CD4-positive, alpha-beta T cell treated with Interferon alpha-2 for 1 hour (primary cell): ENCODE data around the gene PCDH19.

Source experiments
- DNase-seq, 2 donors: peaks; one replicate each; pipeline ENCODE4 v3.0.0-alpha.2; 2020 to 2022

PCDH19 gene

GRCh38 chrX:100395781-100396180 is 14.3 kb downstream of the PCDH19 start:
- DNase-seq, result no peak

GRCh38 chrX:100381619-100382018 is 28.5 kb downstream of the PCDH19 start:
- DNase-seq, result no peak

- DNase-seq, result no peak
Observed at GRCh38 chrX:100379388-100379986, 30.6 kb downstream of the PCDH19 start.

- DNase-seq, result no peak
Observed at GRCh38 chrX:100377826-100378225, 32.2 kb downstream of the PCDH19 start.

GRCh38 chrX:100376576-100376975 is 33.5 kb downstream of the PCDH19 start:
- DNase-seq, result no peak

- DNase-seq, result no peak
Observed at GRCh38 chrX:100373673-100374072, 36.4 kb downstream of the PCDH19 start.

GRCh38 chrX:100368167-100368566 is 41.9 kb downstream of the PCDH19 start:
- no peak for DNase-seq

GRCh38 chrX:100363896-100364295 is 46.2 kb downstream of the PCDH19 start:
- DNase-seq, result no peak

GRCh38 chrX:100358766-100359165 is 51.3 kb downstream of the PCDH19 start:
- DNase-seq, result no peak

GRCh38 chrX:100356351-100356896 is 53.6 kb downstream of the PCDH19 start:
- DNase-seq, result no peak

- DNase-seq, result no peak
Observed at GRCh38 chrX:100355680-100356079, 54.4 kb downstream of the PCDH19 start.

GRCh38 chrX:100353326-100353725 is 56.7 kb downstream of the PCDH19 start:
- DNase-seq, result no peak

GRCh38 chrX:100350704-100351489 is 59.2 kb downstream of the PCDH19 start:
- no peak for DNase-seq

- DNase-seq, result no peak
Observed at GRCh38 chrX:100349391-100349790, 60.7 kb downstream of the PCDH19 start.

- DNase-seq, result no peak
Observed at GRCh38 chrX:100341142-100341510, 68.9 kb downstream of the PCDH19 start.

- DNase-seq, result no peak
Observed at GRCh38 chrX:100340491-100341141, 69.5 kb downstream of the PCDH19 start.

GRCh38 chrX:100328351-100328750 is 81.7 kb downstream of the PCDH19 start:
- no peak for DNase-seq

- DNase-seq, result no peak
Observed at GRCh38 chrX:100319716-100320115, 90.4 kb downstream of the PCDH19 start.

GRCh38 chrX:100316987-100317386 is 93.1 kb downstream of the PCDH19 start:
- DNase-seq, result no peak

- DNase-seq, result no peak
Observed at GRCh38 chrX:100315566-100315965, 94.5 kb downstream of the PCDH19 start.

GRCh38 chrX:100299559-100299958 is 110.5 kb downstream of the PCDH19 start:
- no peak for DNase-seq

- no peak for DNase-seq
Observed at GRCh38 chrX:100297728-100298127, 112.3 kb downstream of the PCDH19 start.

GRCh38 chrX:100296183-100296753 is 113.8 kb downstream of the PCDH19 start:
- DNase-seq, result no peak

- DNase-seq, result no peak
Observed at GRCh38 chrX:100294965-100295364, 115.1 kb downstream of the PCDH19 start.
